DOHH2 (cell line): ENCODE data around the gene SUGCT.

Experiments used
- H3F3A ChIP-seq: fragments of 200-600 bp; sonication (generic), shearing (Covaris generic); 2 replicates; pipeline ENCODE4 v1.6.0; 2016; ENCODE audit warnings: antibody characterized with exemption, mild to moderate bottlenecking; ENCODE audit not compliant: control insufficient read depth, insufficient read depth
- H3K27ac ChIP-seq: fragments of 200-600 bp; sonication (generic); 2 replicates; pipeline ENCODE4 v1.5.1; 2014; ENCODE audit warnings: low read depth, mild to moderate bottlenecking, low read length, moderate library complexity
- H3K27me3 ChIP-seq: fragments of 200-600 bp; sonication (generic); 2 replicates; pipeline ENCODE4 v1.6.1; 2014; ENCODE audit warnings: mild to moderate bottlenecking, low read length, mixed read lengths; ENCODE audit not compliant: control insufficient read depth
- H3K36me3 ChIP-seq: fragments of 200-600 bp; sonication (generic); 2 replicates; pipeline ENCODE4 v1.6.1; 2014; ENCODE audit warnings: mild to moderate bottlenecking, low read length, moderate library complexity, mixed read lengths; ENCODE audit not compliant: control insufficient read depth
- H3K4me1 ChIP-seq: fragments of 200-600 bp; sonication (generic); 2 replicates; pipeline ENCODE4 v1.6.1; 2014; ENCODE audit warnings: mild to moderate bottlenecking, low read length, mixed read lengths; ENCODE audit not compliant: control insufficient read depth
- H3K4me2 ChIP-seq: fragments of 200-600 bp; sonication (generic); 2 replicates; pipeline ENCODE4 v1.6.0; 2014; ENCODE audit warnings: mild to moderate bottlenecking, low read length, moderate library complexity
- H3K4me3 ChIP-seq: fragments of 200-600 bp; sonication (generic); 2 replicates; pipeline ENCODE4 v1.5.1; 2014; ENCODE audit warnings: mild to moderate bottlenecking, low read length, mixed read lengths
- H3K79me2 ChIP-seq: fragments of 200-600 bp; sonication (generic); 2 replicates; pipeline ENCODE4 v1.6.1; 2014; ENCODE audit warnings: mild to moderate bottlenecking, low read length, mixed read lengths; ENCODE audit not compliant: control insufficient read depth
- H3K9me2 ChIP-seq: fragments of 200-600 bp; sonication (generic); replicated peaks from 2 replicates; pipeline ENCODE4 v1.6.1; 2014; ENCODE audit warnings: mild to moderate bottlenecking, low read length, mixed read lengths; ENCODE audit not compliant: control insufficient read depth
- H3K9me3 ChIP-seq: fragments of 200-600 bp; sonication (generic); 2 replicates; pipeline ENCODE4 v1.6.1; 2014; ENCODE audit warnings: antibody characterized with exemption, low read length, mixed read lengths; ENCODE audit not compliant: control insufficient read depth, insufficient read depth
- H4K20me1 ChIP-seq: fragments of 200-600 bp; sonication (generic); 2 replicates; pipeline ENCODE4 v1.6.0; 2014; ENCODE audit warnings: low read depth, mild to moderate bottlenecking, antibody characterized with exemption, low read length, moderate library complexity; ENCODE audit not compliant: control insufficient read depth, insufficient read depth
- EZH2phosphoT487 ChIP-seq: fragments of 200-600 bp; sonication (generic); IDR thresholded peaks from 2 replicates; pipeline ENCODE4 v1.6.1; 2017; ENCODE audit warnings: borderline replicate concordance, mild to moderate bottlenecking, antibody characterized with exemption, low read length, moderate library complexity, mixed read lengths
- TF ChIP-seq, protein P1 (sequence below): fragments of 200-600 bp; sonication (generic); IDR thresholded peaks from one replicate; pipeline ENCODE4 v1.5.1; 2014; ENCODE audit warnings: antibody characterized with exemption, mild to moderate bottlenecking, low read depth, low read length; ENCODE audit not compliant: poor library complexity, severe bottlenecking

SUGCT gene

DNA sequence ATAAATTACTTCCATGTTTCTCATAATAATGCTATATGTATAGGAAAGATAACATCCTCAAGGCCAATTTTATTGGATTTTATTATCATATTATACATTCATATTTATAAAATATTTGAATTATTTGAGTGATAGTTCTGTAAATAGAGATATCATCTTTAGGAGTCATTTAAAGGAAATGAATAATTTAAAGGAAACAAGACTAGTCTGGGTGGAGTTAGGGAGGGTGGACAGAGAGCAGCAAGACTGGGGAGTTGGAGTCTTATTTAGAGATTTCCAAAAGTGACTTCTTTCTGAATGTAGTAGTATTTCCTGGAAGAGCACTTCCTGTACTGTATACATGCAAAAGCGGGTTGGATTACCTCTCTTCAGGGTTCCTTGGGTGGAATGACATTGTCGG, 342.3 kb downstream of the SUGCT start:
- Histone ChIP-seq H3K9me3 (no peaks in the 10 kb centered on the region), H3K9me2 (no peaks in the 10 kb centered on the region), H3K27ac (no peak overlapping the region), H3K4me3 (no peak overlapping the region), H3F3A (no peaks in the 10 kb centered on the region), H3K36me3 (no peaks in the 10 kb centered on the region), H3K79me2 (no peaks in the 10 kb centered on the region), H3K4me1 (no peaks in the 10 kb centered on the region), H4K20me1 (no peaks in the 10 kb centered on the region), H3K4me2 (no peak overlapping the region), H3K27me3 (no peaks in the 10 kb centered on the region)
- TF ChIP-seq, protein P1, sequence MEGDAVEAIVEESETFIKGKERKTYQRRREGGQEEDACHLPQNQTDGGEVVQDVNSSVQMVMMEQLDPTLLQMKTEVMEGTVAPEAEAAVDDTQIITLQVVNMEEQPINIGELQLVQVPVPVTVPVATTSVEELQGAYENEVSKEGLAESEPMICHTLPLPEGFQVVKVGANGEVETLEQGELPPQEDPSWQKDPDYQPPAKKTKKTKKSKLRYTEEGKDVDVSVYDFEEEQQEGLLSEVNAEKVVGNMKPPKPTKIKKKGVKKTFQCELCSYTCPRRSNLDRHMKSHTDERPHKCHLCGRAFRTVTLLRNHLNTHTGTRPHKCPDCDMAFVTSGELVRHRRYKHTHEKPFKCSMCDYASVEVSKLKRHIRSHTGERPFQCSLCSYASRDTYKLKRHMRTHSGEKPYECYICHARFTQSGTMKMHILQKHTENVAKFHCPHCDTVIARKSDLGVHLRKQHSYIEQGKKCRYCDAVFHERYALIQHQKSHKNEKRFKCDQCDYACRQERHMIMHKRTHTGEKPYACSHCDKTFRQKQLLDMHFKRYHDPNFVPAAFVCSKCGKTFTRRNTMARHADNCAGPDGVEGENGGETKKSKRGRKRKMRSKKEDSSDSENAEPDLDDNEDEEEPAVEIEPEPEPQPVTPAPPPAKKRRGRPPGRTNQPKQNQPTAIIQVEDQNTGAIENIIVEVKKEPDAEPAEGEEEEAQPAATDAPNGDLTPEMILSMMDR: no peak
- no peak for TF ChIP-seq EZH2phosphoT487

DNA sequence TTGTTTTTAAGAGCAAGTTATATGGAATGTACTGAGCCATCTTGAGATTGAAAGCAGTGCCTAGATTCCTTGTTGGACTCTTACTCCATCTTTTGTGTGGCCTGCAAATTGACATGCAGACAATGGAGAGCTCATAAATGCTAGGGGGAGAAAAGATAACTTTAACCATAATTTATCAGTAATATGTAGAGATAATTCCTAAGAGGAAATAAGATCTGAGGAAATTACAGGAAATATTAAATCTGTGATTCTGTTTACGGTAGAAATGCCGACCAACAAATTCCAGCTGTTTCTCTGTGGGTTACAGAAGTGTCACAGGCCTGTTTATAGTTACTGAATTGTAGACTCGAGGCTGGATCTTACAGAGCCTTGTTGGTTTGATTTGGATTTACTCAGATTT, 348.0 kb downstream of the SUGCT start:
- H3K79me2 ChIP-seq: no peaks in the 10 kb centered on the region
- TF ChIP-seq EZH2phosphoT487: no peak
- TF ChIP-seq, protein P1: no peak
- no peaks in the 10 kb centered on the region for H3K27me3 ChIP-seq
- H3F3A ChIP-seq: no peaks in the 10 kb centered on the region
- no peaks in the 10 kb centered on the region for H3K36me3 ChIP-seq
- H3K4me2 ChIP-seq: no peak overlapping the region
- no peaks in the 10 kb centered on the region for H3K4me1 ChIP-seq
- no peak overlapping the region for H3K27ac ChIP-seq
- no peaks in the 10 kb centered on the region for H4K20me1 ChIP-seq
- no peaks in the 10 kb centered on the region for H3K9me2 ChIP-seq
- no peaks in the 10 kb centered on the region for H3K9me3 ChIP-seq
- no peak overlapping the region for H3K4me3 ChIP-seq

DNA sequence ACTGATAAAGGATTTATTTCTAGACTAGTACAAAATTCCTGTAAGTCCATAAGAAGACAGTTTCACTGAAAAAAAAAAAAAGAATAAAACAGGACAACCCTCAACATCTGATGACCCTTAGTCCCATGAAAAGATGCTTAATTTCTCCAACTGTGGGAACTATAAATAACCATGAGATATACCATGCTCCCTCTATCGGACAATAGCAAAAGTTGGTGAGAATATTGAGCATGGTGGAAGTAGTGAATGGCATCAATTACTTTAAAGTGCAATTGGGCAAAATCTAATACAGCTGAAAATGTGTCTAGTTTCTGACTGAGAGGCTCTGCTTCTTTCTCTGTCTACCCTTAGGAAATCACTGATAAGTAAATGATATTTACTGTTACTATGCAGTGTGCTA, 348.8 kb downstream of the SUGCT start:
- Histone ChIP-seq H3F3A (no peaks in the 10 kb centered on the region), H3K27me3 (no peaks in the 10 kb centered on the region), H3K79me2 (no peaks in the 10 kb centered on the region), H3K9me2 (no peaks in the 10 kb centered on the region), H3K36me3 (no peaks in the 10 kb centered on the region), H3K4me3 (no peak overlapping the region), H3K4me2 (no peak overlapping the region), H3K9me3 (no peaks in the 10 kb centered on the region), H3K27ac (no peak overlapping the region), H3K4me1 (no peaks in the 10 kb centered on the region), H4K20me1 (no peaks in the 10 kb centered on the region)
- no peak for TF ChIP-seq EZH2phosphoT487
- TF ChIP-seq, protein P1: no peak

DNA sequence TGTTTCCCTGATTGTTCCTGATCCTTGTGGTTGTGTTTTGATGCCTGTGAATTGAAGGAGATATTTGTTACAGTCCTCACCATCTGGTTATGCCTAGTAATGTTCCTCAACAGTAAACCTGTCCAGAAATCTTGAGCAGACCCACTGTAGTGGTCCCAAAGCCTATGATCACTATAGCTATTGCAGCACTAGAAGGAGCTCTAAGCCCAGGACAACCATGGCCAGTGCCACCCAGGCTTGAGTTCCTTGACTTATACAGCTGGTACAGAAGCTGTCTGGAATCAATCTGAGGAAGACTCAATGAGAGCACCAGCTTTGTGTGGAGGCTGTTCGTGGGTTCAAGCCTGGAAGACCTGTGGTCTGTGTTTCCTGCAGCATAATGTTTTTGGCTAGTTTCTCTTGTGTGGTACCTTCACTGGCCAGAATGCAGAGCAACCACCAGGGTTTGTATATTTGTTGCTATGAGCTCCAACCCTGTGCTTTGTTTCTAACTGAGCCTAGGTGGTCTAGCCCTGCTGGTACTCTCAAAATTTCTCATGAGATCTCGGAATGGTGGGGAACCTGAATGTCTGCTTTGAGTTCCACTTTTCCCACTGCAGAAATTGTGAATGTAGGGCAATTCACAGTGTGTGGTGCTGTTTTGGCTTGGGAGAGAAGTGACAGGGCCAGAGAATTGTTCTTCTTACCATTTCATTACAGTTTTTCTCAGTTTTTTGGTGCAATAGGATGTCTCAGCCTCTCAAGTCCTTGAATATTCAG, 355.2 kb downstream of the SUGCT start:
- no peaks in the 10 kb centered on the region for H3K9me3 ChIP-seq
- no peaks in the 10 kb centered on the region for H4K20me1 ChIP-seq
- no peak overlapping the region for H3K4me3 ChIP-seq
- TF ChIP-seq EZH2phosphoT487: no peak
- TF ChIP-seq, protein P1: no peak
- H3K9me2 ChIP-seq: no peaks in the 10 kb centered on the region
- H3K4me1 ChIP-seq: no peaks in the 10 kb centered on the region
- H3K36me3 ChIP-seq: no peaks in the 10 kb centered on the region
- H3K27ac ChIP-seq: no peak overlapping the region
- no peaks in the 10 kb centered on the region for H3K79me2 ChIP-seq
- no peaks in the 10 kb centered on the region for H3K27me3 ChIP-seq
- H3K4me2 ChIP-seq: no peak overlapping the region
- no peaks in the 10 kb centered on the region for H3F3A ChIP-seq
